Measurements from ENCODE around the gene ALDH3B1.

DNA sequence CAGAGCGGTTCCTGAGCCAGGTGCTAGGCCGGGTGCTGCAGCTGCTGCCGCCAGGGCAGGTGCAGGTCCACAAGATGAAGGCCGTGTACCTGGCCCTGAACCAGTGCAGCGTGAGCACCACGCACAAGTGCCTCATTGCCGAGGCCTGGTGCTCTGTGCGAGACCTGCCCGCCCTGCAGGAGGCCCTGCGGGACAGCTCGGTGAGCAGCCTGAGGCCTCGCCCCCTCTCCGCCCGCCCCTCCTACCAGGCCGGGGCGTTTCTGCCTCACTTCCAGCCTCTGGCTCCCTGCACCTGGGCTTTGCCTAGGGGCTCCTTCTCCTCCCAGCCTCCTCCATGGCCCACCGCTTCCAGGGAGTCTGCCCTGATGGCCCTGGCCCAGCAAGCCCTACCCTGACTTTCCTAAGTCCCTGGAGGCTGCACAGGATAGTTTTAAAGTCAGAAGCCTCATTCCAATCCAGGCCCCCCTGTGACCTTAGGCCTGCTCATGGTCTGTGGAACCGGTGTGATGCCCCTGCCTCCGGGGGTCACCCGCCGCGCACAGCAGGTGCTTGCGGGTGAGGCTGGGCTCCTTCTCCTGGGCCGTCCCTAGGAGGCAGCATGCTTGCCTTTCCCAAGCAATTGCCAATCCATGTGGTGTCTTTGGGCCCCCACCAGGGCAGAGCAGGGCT, 34.2 kb downstream of the ALDH3B1 start:
- TF ChIP-seq SPI1 (IDR thresholded peaks at IDR 0.05; ENCODE audit: borderline replicate concordance, low read depth, low read length) (no peak), ZNF253 (CRISPR knock-in tag; conservative IDR thresholded peaks at IDR 0.05) (no peak), CEBPB (tag; IDR thresholded peaks at IDR 0.05) (no peak), NR2C2 (CRISPR knock-in tag; IDR thresholded peaks at IDR 0.05) (no peak), NR2C2 (tag; IDR thresholded peaks at IDR 0.05) (no peak), ZNF274 (IDR thresholded peaks at IDR 0.05; ENCODE audit: borderline replicate concordance, low read depth, low read length) (no peak), JUN (IDR thresholded peaks at IDR 0.05; ENCODE audit: borderline replicate concordance, low read depth, low read length) (no peak), JUN (CRISPR knock-in tag; IDR thresholded peaks at IDR 0.05; ENCODE audit: borderline replicate concordance) (no peak), ZNF311 (CRISPR knock-in tag; IDR thresholded peaks at IDR 0.05) (no peak), LCOR (CRISPR knock-in tag; IDR thresholded peaks at IDR 0.05) (no peak), ZNF696 (CRISPR knock-in tag; conservative IDR thresholded peaks at IDR 0.05) (no peak)
- TF ChIP-seq, protein P1, sequence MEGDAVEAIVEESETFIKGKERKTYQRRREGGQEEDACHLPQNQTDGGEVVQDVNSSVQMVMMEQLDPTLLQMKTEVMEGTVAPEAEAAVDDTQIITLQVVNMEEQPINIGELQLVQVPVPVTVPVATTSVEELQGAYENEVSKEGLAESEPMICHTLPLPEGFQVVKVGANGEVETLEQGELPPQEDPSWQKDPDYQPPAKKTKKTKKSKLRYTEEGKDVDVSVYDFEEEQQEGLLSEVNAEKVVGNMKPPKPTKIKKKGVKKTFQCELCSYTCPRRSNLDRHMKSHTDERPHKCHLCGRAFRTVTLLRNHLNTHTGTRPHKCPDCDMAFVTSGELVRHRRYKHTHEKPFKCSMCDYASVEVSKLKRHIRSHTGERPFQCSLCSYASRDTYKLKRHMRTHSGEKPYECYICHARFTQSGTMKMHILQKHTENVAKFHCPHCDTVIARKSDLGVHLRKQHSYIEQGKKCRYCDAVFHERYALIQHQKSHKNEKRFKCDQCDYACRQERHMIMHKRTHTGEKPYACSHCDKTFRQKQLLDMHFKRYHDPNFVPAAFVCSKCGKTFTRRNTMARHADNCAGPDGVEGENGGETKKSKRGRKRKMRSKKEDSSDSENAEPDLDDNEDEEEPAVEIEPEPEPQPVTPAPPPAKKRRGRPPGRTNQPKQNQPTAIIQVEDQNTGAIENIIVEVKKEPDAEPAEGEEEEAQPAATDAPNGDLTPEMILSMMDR (IDR thresholded peaks at IDR 0.05 in 2 of 3, conservative IDR thresholded peaks at IDR 0.05 in 1 of 3; ENCODE audit: insufficient read depth in 2 of 3, low read depth in 1 of 3, low read length in 3 of 3): no peak; a peak in 1 of 6 replicates
- TF ChIP-seq, protein P2, sequence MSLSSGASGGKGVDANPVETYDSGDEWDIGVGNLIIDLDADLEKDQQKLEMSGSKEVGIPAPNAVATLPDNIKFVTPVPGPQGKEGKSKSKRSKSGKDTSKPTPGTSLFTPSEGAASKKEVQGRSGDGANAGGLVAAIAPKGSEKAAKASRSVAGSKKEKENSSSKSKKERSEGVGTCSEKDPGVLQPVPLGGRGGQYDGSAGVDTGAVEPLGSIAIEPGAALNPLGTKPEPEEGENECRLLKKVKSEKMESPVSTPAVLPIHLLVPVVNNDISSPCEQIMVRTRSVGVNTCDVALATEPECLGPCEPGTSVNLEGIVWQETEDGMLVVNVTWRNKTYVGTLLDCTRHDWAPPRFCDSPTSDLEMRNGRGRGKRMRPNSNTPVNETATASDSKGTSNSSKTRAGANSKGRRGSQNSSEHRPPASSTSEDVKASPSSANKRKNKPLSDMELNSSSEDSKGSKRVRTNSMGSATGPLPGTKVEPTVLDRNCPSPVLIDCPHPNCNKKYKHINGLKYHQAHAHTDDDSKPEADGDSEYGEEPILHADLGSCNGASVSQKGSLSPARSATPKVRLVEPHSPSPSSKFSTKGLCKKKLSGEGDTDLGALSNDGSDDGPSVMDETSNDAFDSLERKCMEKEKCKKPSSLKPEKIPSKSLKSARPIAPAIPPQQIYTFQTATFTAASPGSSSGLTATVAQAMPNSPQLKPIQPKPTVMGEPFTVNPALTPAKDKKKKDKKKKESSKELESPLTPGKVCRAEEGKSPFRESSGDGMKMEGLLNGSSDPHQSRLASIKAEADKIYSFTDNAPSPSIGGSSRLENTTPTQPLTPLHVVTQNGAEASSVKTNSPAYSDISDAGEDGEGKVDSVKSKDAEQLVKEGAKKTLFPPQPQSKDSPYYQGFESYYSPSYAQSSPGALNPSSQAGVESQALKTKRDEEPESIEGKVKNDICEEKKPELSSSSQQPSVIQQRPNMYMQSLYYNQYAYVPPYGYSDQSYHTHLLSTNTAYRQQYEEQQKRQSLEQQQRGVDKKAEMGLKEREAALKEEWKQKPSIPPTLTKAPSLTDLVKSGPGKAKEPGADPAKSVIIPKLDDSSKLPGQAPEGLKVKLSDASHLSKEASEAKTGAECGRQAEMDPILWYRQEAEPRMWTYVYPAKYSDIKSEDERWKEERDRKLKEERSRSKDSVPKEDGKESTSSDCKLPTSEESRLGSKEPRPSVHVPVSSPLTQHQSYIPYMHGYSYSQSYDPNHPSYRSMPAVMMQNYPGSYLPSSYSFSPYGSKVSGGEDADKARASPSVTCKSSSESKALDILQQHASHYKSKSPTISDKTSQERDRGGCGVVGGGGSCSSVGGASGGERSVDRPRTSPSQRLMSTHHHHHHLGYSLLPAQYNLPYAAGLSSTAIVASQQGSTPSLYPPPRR (CRISPR knock-in tag; IDR thresholded peaks at IDR 0.05; ENCODE audit: borderline replicate concordance): no peak
- TF ChIP-seq, protein P3, sequence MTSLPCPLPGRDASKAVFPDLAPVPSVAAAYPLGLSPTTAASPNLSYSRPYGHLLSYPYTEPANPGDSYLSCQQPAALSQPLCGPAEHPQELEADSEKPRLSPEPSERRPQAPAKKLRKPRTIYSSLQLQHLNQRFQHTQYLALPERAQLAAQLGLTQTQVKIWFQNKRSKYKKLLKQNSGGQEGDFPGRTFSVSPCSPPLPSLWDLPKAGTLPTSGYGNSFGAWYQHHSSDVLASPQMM (CRISPR knock-in tag; IDR thresholded peaks at IDR 0.05): no peak
- TF ChIP-seq, protein P4, sequence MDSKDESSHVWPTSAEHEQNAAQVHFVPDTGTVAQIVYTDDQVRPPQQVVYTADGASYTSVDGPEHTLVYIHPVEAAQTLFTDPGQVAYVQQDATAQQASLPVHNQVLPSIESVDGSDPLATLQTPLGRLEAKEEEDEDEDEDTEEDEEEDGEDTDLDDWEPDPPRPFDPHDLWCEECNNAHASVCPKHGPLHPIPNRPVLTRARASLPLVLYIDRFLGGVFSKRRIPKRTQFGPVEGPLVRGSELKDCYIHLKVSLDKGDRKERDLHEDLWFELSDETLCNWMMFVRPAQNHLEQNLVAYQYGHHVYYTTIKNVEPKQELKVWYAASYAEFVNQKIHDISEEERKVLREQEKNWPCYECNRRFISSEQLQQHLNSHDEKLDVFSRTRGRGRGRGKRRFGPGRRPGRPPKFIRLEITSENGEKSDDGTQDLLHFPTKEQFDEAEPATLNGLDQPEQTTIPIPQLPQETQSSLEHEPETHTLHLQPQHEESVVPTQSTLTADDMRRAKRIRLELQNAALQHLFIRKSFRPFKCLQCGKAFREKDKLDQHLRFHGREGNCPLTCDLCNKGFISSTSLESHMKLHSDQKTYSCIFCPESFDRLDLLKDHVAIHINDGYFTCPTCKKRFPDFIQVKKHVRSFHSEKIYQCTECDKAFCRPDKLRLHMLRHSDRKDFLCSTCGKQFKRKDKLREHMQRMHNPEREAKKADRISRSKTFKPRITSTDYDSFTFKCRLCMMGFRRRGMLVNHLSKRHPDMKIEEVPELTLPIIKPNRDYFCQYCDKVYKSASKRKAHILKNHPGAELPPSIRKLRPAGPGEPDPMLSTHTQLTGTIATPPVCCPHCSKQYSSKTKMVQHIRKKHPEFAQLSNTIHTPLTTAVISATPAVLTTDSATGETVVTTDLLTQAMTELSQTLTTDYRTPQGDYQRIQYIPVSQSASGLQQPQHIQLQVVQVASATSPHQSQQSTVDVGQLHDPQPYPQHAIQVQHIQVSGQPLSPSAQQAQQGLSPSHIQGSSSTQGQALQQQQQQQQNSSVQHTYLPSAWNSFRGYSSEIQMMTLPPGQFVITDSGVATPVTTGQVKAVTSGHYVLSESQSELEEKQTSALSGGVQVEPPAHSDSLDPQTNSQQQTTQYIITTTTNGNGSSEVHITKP (IDR thresholded peaks at IDR 0.05; ENCODE audit: partially characterized antibody): no peak
- TF ChIP-seq, protein P5, sequence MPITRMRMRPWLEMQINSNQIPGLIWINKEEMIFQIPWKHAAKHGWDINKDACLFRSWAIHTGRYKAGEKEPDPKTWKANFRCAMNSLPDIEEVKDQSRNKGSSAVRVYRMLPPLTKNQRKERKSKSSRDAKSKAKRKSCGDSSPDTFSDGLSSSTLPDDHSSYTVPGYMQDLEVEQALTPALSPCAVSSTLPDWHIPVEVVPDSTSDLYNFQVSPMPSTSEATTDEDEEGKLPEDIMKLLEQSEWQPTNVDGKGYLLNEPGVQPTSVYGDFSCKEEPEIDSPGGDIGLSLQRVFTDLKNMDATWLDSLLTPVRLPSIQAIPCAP (CRISPR knock-in tag; IDR thresholded peaks at IDR 0.05; ENCODE audit: borderline replicate concordance): no peak

Data from K562 (cell line).